ENCODE measurements around the gene MAGOHB. TPM values are rescaled to one million over a fixed set of nuclear protein-coding genes. Genes with fewer than 3 reads are reported as not detected.

The MAGOHB gene
- total and polyA plus RNA-seq, 2 donors, result 38.4 to 47.3 TPM

- peaks cover 29 to 39% of the 10 kb centered on the region in 2 donors for H3K4me1 ChIP-seq (ENCODE audit: control insufficient read depth in 2 of 2, insufficient read depth in 2 of 2, low read length in 2 of 2)
- H3K27ac ChIP-seq (ENCODE audit: low read depth in 1 of 2, low read length in 1 of 2), result peak overlapping the region in 1 of 2 donors; percentile 15
- 88% methylated on average over 2 of the region's 2 CpGs for WGBS
- no peak overlapping the region for H3K4me3 ChIP-seq (ENCODE audit: low read length in 2 of 2)
- H3K27me3 ChIP-seq (ENCODE audit: control insufficient read depth in 2 of 2, insufficient read depth in 1 of 2, low read length in 1 of 2), result no peaks in the 10 kb centered on the region
- no peaks in the 10 kb centered on the region for H3K36me3 ChIP-seq (ENCODE audit: control insufficient read depth in 2 of 2, insufficient read depth in 2 of 2, low read length in 1 of 2)
- no peak for DNase-seq (ENCODE audit: low read depth in 6 of 9, low spot score in 9 of 9)
- no peaks in the 10 kb centered on the region for H3K9me3 ChIP-seq (ENCODE audit: control insufficient read depth in 2 of 2, insufficient read depth in 1 of 2, low read length in 1 of 2)
Observed at GRCh38 chr12:10557766-10558165, 55.6 kb downstream of the MAGOHB start.

DNA sequence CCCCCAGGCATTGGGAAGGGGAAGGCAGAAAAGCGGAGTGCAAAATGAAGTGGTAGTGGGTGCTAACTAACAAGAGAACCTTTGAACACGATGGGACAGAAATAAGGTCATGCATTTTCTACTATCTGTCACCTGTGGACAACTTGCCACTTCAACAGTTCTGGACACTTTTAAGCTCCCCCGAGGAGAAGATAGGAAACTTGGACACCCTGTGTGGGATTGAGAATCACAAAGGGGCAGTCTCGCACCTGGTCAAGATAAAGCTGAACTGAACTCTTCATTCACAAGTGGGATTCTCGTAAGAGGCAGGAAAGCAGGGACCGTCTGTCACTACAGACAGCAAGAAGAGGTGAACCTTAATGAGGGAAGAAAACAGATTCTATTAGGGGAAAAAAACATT lies 56.1 kb downstream of the MAGOHB start:
- 91% methylated on average over 6 of the region's 6 CpGs for WGBS
- peaks cover 29 to 39% of the 10 kb centered on the region in 2 donors for H3K4me1 ChIP-seq (ENCODE audit: control insufficient read depth in 2 of 2, insufficient read depth in 2 of 2, low read length in 2 of 2)
- peak overlapping the region; percentile 54 to 64 for H3K27ac ChIP-seq (ENCODE audit: low read depth in 1 of 2, low read length in 1 of 2)
- H3K4me3 ChIP-seq (ENCODE audit: low read length in 2 of 2), result no peak overlapping the region
- H3K9me3 ChIP-seq (ENCODE audit: control insufficient read depth in 2 of 2, insufficient read depth in 1 of 2, low read length in 1 of 2), result no peaks in the 10 kb centered on the region
- H3K27me3 ChIP-seq (ENCODE audit: control insufficient read depth in 2 of 2, insufficient read depth in 1 of 2, low read length in 1 of 2), result no peaks in the 10 kb centered on the region
- no peak for DNase-seq (ENCODE audit: low read depth in 6 of 9, low spot score in 9 of 9)
- no peaks in the 10 kb centered on the region for H3K36me3 ChIP-seq (ENCODE audit: control insufficient read depth in 2 of 2, insufficient read depth in 2 of 2, low read length in 1 of 2)

- no peaks in the 10 kb centered on the region for H3K27me3 ChIP-seq (ENCODE audit: control insufficient read depth in 2 of 2, insufficient read depth in 1 of 2, low read length in 1 of 2)
- H3K27ac ChIP-seq (ENCODE audit: low read depth in 1 of 2, low read length in 1 of 2), result peak overlapping the region; percentile 92 to 97
- peak overlapping the region; percentile 19 to 38 for H3K4me3 ChIP-seq (ENCODE audit: low read length in 2 of 2)
- H3K4me1 ChIP-seq (ENCODE audit: control insufficient read depth in 2 of 2, insufficient read depth in 2 of 2, low read length in 2 of 2), result peaks cover 25 to 36% of the 10 kb centered on the region in 2 donors
- WGBS, result 20% methylated on average over 7 of the region's 7 CpGs
- H3K36me3 ChIP-seq (ENCODE audit: control insufficient read depth in 2 of 2, insufficient read depth in 2 of 2, low read length in 1 of 2), result no peaks in the 10 kb centered on the region
- H3K9me3 ChIP-seq (ENCODE audit: control insufficient read depth in 2 of 2, insufficient read depth in 1 of 2, low read length in 1 of 2), result peaks cover 1 to 6% of the 10 kb centered on the region in 2 donors
- DNase-seq (ENCODE audit: low read depth in 6 of 9, low spot score in 9 of 9), result peak in 8 of 9 donors; percentile 44 to 92 (median 62)
Observed at GRCh38 chr12:10554756-10555481, 58.5 kb downstream of the MAGOHB start.

- Histone ChIP-seq H3K4me1 (ENCODE audit: control insufficient read depth in 2 of 2, insufficient read depth in 2 of 2, low read length in 2 of 2) (peaks cover 24 to 36% of the 10 kb centered on the region in 2 donors), H3K9me3 (ENCODE audit: control insufficient read depth in 2 of 2, insufficient read depth in 1 of 2, low read length in 1 of 2) (peaks cover 1 to 6% of the 10 kb centered on the region in 2 donors), H3K4me3 (ENCODE audit: low read length in 2 of 2) (peak overlapping the region; percentile 19 to 38), H3K27me3 (ENCODE audit: control insufficient read depth in 2 of 2, insufficient read depth in 1 of 2, low read length in 1 of 2) (no peaks in the 10 kb centered on the region), H3K36me3 (ENCODE audit: control insufficient read depth in 2 of 2, insufficient read depth in 2 of 2, low read length in 1 of 2) (no peaks in the 10 kb centered on the region), H3K27ac (ENCODE audit: low read depth in 1 of 2, low read length in 1 of 2) (peak overlapping the region; percentile 92 to 97)
- WGBS, result 10% methylated on average over 6 of the region's 6 CpGs
- peak; percentile 62 to 92 (median 73) for DNase-seq (ENCODE audit: low read depth in 6 of 9, low spot score in 9 of 9)
Observed at GRCh38 chr12:10554228-10554755, 59.1 kb downstream of the MAGOHB start.

Other genes with a start within 250 kb of the MAGOHB start
- 13.4 TPM for gene KLRK1, start 223.6 kb downstream of the MAGOHB start, total RNA-seq
- gene KLRK1, start 223.6 kb downstream of the MAGOHB start, polyA plus RNA-seq, result 27.0 TPM
- 1.3 TPM for gene KLRC4, start 203.9 kb downstream of the MAGOHB start, total RNA-seq
- gene KLRC4, start 203.9 kb downstream of the MAGOHB start, polyA plus RNA-seq, result 0.57 TPM
- gene KLRC3, start 193.0 kb downstream of the MAGOHB start, total RNA-seq, result 1.7 TPM
- 2.6 TPM for gene KLRC3, start 193.0 kb downstream of the MAGOHB start, polyA plus RNA-seq
- gene KLRC2, start 177.6 kb downstream of the MAGOHB start, total RNA-seq, result 10.8 TPM
- 1.2 TPM for gene KLRC2, start 177.6 kb downstream of the MAGOHB start, polyA plus RNA-seq
- gene KLRC1, start 160.2 kb downstream of the MAGOHB start, total RNA-seq, result 0.80 TPM
- 1.5 TPM for gene KLRC1, start 160.2 kb downstream of the MAGOHB start, polyA plus RNA-seq
- gene EIF2S3B, start 107.7 kb downstream of the MAGOHB start, total RNA-seq, result 1.1 TPM
- gene EIF2S3B, start 107.7 kb downstream of the MAGOHB start, polyA plus RNA-seq, result 0.27 TPM
- gene STYK1, start 60.4 kb upstream of the MAGOHB start, total RNA-seq, result 0.33 TPM
- gene STYK1, start 60.4 kb upstream of the MAGOHB start, polyA plus RNA-seq, result 0.62 TPM
- gene YBX3, start 109.7 kb upstream of the MAGOHB start, total RNA-seq, result 36.6 TPM
- gene YBX3, start 109.7 kb upstream of the MAGOHB start, polyA plus RNA-seq, result 446 TPM
- gene TAS2R7, start 189.0 kb upstream of the MAGOHB start, total RNA-seq, result not detected
- not detected for gene TAS2R7, start 189.0 kb upstream of the MAGOHB start, polyA plus RNA-seq
- not detected for gene TAS2R8, start 193.7 kb upstream of the MAGOHB start, total RNA-seq
- gene TAS2R8, start 193.7 kb upstream of the MAGOHB start, polyA plus RNA-seq, result not detected
- gene TAS2R9, start 196.6 kb upstream of the MAGOHB start, total RNA-seq, result not detected
- gene TAS2R9, start 196.6 kb upstream of the MAGOHB start, polyA plus RNA-seq, result not detected
- 0.47 TPM for gene TAS2R10, start 212.7 kb upstream of the MAGOHB start, total RNA-seq
- 0.21 TPM for gene TAS2R10, start 212.7 kb upstream of the MAGOHB start, polyA plus RNA-seq
- gene PRR4, start 235.9 kb upstream of the MAGOHB start, total RNA-seq, result 1.5 TPM
- gene PRR4, start 235.9 kb upstream of the MAGOHB start, polyA plus RNA-seq, result 6.4 TPM